CD14-positive monocyte (primary cell): Measurements from ENCODE around the gene SMIM28. TPM values are rescaled to one million over a fixed set of nuclear protein-coding genes. Genes with fewer than 3 reads are reported as not detected.

Source experiments
- DNase-seq, 3 donors: peaks; one replicate each; pipeline ENCODE4 v3.0.0-alpha.2; 2011 to 2022
- H2AFZ ChIP-seq: 2 replicates; pipeline ENCODE4 v1.6.0; 2012; ENCODE audit warnings: mild to moderate bottlenecking, low read depth, low read length, inconsistent platforms; ENCODE audit not compliant: insufficient read depth, poor library complexity, severe bottlenecking
- H3K27ac ChIP-seq, 2 donors: 1 replicate in 1 of 2; 2 replicates in 1 of 2; pipeline ENCODE4 v1.5.1; 2012 to 2013; ENCODE audit warnings: low read length in 2 of 2, control low read depth in 1 of 2, inconsistent platforms in 1 of 2, low read depth in 1 of 2, mild to moderate bottlenecking in 1 of 2
- H3K27me3 ChIP-seq, 2 donors: one replicate each; pipeline versions ENCODE4 v1.6.0 to v1.6.1; 2011 to 2013; ENCODE audit warnings: low read length in 2 of 2; ENCODE audit not compliant: control insufficient read depth in 2 of 2, insufficient read depth in 2 of 2
- H3K36me3 ChIP-seq, 2 donors: replicated peaks in 1 of 2; 1 replicate in 1 of 2; 2 replicates in 1 of 2; pipeline versions ENCODE4 v1.5.1 to v1.6.1; 2012 to 2013; ENCODE audit warnings: low read length in 2 of 2, control low read depth in 1 of 2, inconsistent platforms in 1 of 2, mild to moderate bottlenecking in 1 of 2; ENCODE audit not compliant: insufficient read depth in 2 of 2, control insufficient read depth in 1 of 2
- H3K4me1 ChIP-seq, 2 donors: 1 replicate in 1 of 2; 2 replicates in 1 of 2; pipeline versions ENCODE4 v1.5.1 to v1.6.1; 2012 to 2013; ENCODE audit warnings: low read length in 2 of 2, control low read depth in 1 of 2, inconsistent platforms in 1 of 2, mild to moderate bottlenecking in 1 of 2, moderate library complexity in 1 of 2; ENCODE audit not compliant: insufficient read depth in 2 of 2, control insufficient read depth in 1 of 2
- H3K4me2 ChIP-seq: replicated peaks from 2 replicates; pipeline ENCODE3; 2012; ENCODE audit warnings: low read length, moderate library complexity, mild to moderate bottlenecking; ENCODE audit not compliant: poor library complexity, severe bottlenecking; ENCODE audit errors: extremely low read depth
- H3K4me3 ChIP-seq, 3 experiments: fragments of 200-600 bp in 1 of 3; sonication (generic) in 1 of 3; replicated peaks in 1 of 3; 1 replicate in 2 of 3; 2 replicates in 1 of 3; pipeline ENCODE4 v1.5.1; 2011 to 2013; ENCODE audit warnings: low read length in 3 of 3, mild to moderate bottlenecking in 3 of 3, control low read depth in 2 of 3, low read depth in 2 of 3, inconsistent platforms in 1 of 3, moderate library complexity in 1 of 3
- H3K79me2 ChIP-seq: 2 replicates; pipeline ENCODE4 v1.6.0; 2012; ENCODE audit warnings: mild to moderate bottlenecking, control low read depth, inconsistent platforms, low read length, moderate library complexity; ENCODE audit not compliant: insufficient read depth
- H3K9ac ChIP-seq: 2 replicates; pipeline ENCODE4 v1.6.0; 2017; ENCODE audit warnings: low read length, mild to moderate bottlenecking; ENCODE audit not compliant: insufficient read depth, poor library complexity, severe bottlenecking
- H3K9me3 ChIP-seq, 2 donors: replicated peaks in 1 of 2; 1 replicate in 1 of 2; 2 replicates in 1 of 2; pipeline versions ENCODE4 v1.5.1 to v1.6.1; 2012 to 2013; ENCODE audit warnings: low read length in 2 of 2, control low read depth in 1 of 2; ENCODE audit not compliant: control insufficient read depth in 1 of 2, insufficient read depth in 1 of 2
- H4K20me1 ChIP-seq: 2 replicates; pipeline ENCODE4 v1.6.0; 2012; ENCODE audit warnings: mild to moderate bottlenecking, low read length, control low read depth, moderate library complexity; ENCODE audit not compliant: insufficient read depth
- H3K27ac Mint-ChIP-seq, 7 donors: one replicate each; pipeline ENCODE4 v1.8.0; 2020; ENCODE audit warnings: mild to moderate bottlenecking in 7 of 7, mixed read lengths in 7 of 7, moderate library complexity in 6 of 7, inconsistent platforms in 2 of 7
- H3K27me3 Mint-ChIP-seq, 3 donors: one replicate each; pipeline ENCODE4 v1.8.0; 2021 to 2022; ENCODE audit warnings: low read depth in 3 of 3, mild to moderate bottlenecking in 3 of 3, mixed read lengths in 3 of 3, moderate library complexity in 3 of 3, inconsistent platforms in 1 of 3
- H3K36me3 Mint-ChIP-seq, 2 donors: one replicate each; pipeline ENCODE4 v1.8.0; 2020; ENCODE audit warnings: mixed read lengths in 2 of 2, inconsistent platforms in 1 of 2, mild to moderate bottlenecking in 1 of 2
- H3K4me1 Mint-ChIP-seq: one replicate; pipeline ENCODE4 v1.8.0; 2020; ENCODE audit warnings: mild to moderate bottlenecking, mixed read lengths
- H3K4me3 Mint-ChIP-seq, 2 donors: one replicate each; pipeline ENCODE4 v1.8.0; 2020; ENCODE audit warnings: mild to moderate bottlenecking in 2 of 2, mixed read lengths in 2 of 2, moderate library complexity in 1 of 2
- H3K9me3 Mint-ChIP-seq, 7 donors: one replicate each; pipeline ENCODE4 v1.8.0; 2020 to 2022; ENCODE audit warnings: mixed read lengths in 7 of 7, mild to moderate bottlenecking in 6 of 7, moderate library complexity in 6 of 7, inconsistent platforms in 2 of 7
- CTCF ChIP-seq: fragments of 200-600 bp; IDR thresholded peaks from one replicate; pipeline ENCODE4 v1.8.0; 2022; ENCODE audit warnings: antibody characterized with exemption, mild to moderate bottlenecking
- WGBS: methylation state at CpG from one replicate; pipeline ENCODE4 v1.1.5; 2013; ENCODE audit warnings: missing lambda C conversion rate; ENCODE audit not compliant: insufficient coverage; 5-methylcytosine and 5-hydroxymethylcytosine counted together
- intact Hi-C, 2 donors: fragments of 100-400 bp; cut with micrococcal nuclease; formaldehyde crosslinking; loops; one replicate each; pipeline versions ENCODE4 v1.15.0 to v1.15.1; 2023
- polyA plus RNA-seq, 3 donors: library from polyadenylated mRNA; depleted of rRNA in 1 of 3; unstranded in 2 of 3; stranded (reverse) in 1 of 3; fragments of 300-500 nt in 2 of 3; fragments of >200 nt in 1 of 3; fragmentation: Illumina TruSeq in 2 of 3; gene quantifications; 1 replicate in 2 of 3; 2 replicates in 1 of 3; pipeline ENCODE4 v1.2.3, GENCODE V29; 2012 to 2021

The SMIM28 gene
- polyA plus RNA-seq, 3 donors = not detected

- H3K27me3 Mint-ChIP-seq = peaks cover 0 to 6% (median 4%) of the 10 kb centered on the region in 3 donors
- peaks cover 0 to 6% (median 0%) of the 10 kb centered on the region in 7 donors for H3K9me3 Mint-ChIP-seq
- H3K27ac Mint-ChIP-seq = no peak overlapping the region
- peaks cover 4% of the 10 kb centered on the region for H3K4me1 Mint-ChIP-seq
- no peak for DNase-seq
- TF ChIP-seq CTCF = no peak
- no peak overlapping the region for H3K4me2 ChIP-seq
- no peaks in the 10 kb centered on the region for H4K20me1 ChIP-seq
- no peaks in the 10 kb centered on the region for H3K36me3 Mint-ChIP-seq
- H3K27ac ChIP-seq = no peak overlapping the region
- no peak overlapping the region for H3K4me3 Mint-ChIP-seq
- H3K9ac ChIP-seq = no peak overlapping the region
- H2AFZ ChIP-seq = no peak overlapping the region
- H3K4me1 ChIP-seq = no peaks in the 10 kb centered on the region
- intact Hi-C loops = no loop called here
- no peaks in the 10 kb centered on the region for H3K9me3 ChIP-seq
- H3K79me2 ChIP-seq = no peaks in the 10 kb centered on the region
- no peaks in the 10 kb centered on the region for H3K36me3 ChIP-seq
- H3K4me3 ChIP-seq = no peak overlapping the region
- no CpG with 5 or more reads among the region's 2 CpGs for WGBS
- no peaks in the 10 kb centered on the region for H3K27me3 ChIP-seq
Measured at GRCh38 chr6:138331984-138332383, 45.7 kb upstream of the SMIM28 start.

- H3K9me3 ChIP-seq = no peaks in the 10 kb centered on the region
- no peak overlapping the region for H3K27ac Mint-ChIP-seq
- H3K79me2 ChIP-seq = no peaks in the 10 kb centered on the region
- no peaks in the 10 kb centered on the region for H4K20me1 ChIP-seq
- no peak overlapping the region for H2AFZ ChIP-seq
- peaks cover 0 to 6% (median 3%) of the 10 kb centered on the region in 3 donors for H3K27me3 Mint-ChIP-seq
- H3K9me3 Mint-ChIP-seq = peaks cover 0 to 6% (median 0%) of the 10 kb centered on the region in 7 donors
- intact Hi-C loops = no loop called here
- no peak overlapping the region for H3K4me2 ChIP-seq
- H3K27me3 ChIP-seq = no peaks in the 10 kb centered on the region
- no peak overlapping the region for H3K4me3 ChIP-seq
- no peaks in the 10 kb centered on the region for H3K4me1 Mint-ChIP-seq
- 96% methylated on average over 13 of the region's 14 CpGs for WGBS
- no peaks in the 10 kb centered on the region for H3K36me3 ChIP-seq
- H3K36me3 Mint-ChIP-seq = no peaks in the 10 kb centered on the region
- no peak for DNase-seq
- no peaks in the 10 kb centered on the region for H3K4me1 ChIP-seq
- no peak overlapping the region for H3K4me3 Mint-ChIP-seq
- no peak overlapping the region for H3K27ac ChIP-seq
- TF ChIP-seq CTCF = no peak
- H3K9ac ChIP-seq = no peak overlapping the region
Measured at GRCh38 chr6:138334000-138334399, 43.7 kb upstream of the SMIM28 start.
